Upper lobe of left lung (tissue), 4 donors: ENCODE data around the gene GLOD4.

ENCODE experiments used
- CTCF ChIP-seq, 6 experiments: fragments of 450-650 bp in 4 of 6; fragments of 200-600 bp in 2 of 6; sonication (generic) in 2 of 6; IDR thresholded peaks; one replicate each; pipeline ENCODE4 v1.5.1; 2016 to 2019; ENCODE audit warnings: antibody characterized with exemption in 6 of 6
- POLR2A ChIP-seq, 4 donors: fragments of 450-650 bp; IDR thresholded peaks; one replicate each; pipeline ENCODE4 v1.5.1; 2016 to 2017; ENCODE audit warnings: antibody characterized with exemption in 4 of 4, mild to moderate bottlenecking in 2 of 4

DNA sequence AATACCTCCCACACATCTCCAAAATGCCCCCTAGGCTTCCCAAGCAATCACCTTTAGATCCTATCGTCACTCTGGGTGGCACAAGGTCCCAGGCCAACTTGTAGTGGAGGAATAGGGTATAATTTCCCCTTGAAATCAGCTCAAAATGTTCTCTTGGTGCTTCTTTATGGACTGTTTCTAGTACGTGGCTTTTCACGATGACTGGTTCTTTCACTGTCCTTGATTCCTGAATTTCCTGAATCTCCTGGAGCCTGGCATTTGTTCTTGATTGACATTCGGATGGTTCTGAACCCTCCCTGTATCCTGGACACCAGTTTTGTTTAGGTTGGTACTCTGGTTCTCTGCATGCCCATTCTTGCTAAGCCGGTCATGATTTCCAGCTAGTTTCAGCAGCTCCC is 60.5 kb downstream of the GLOD4 start:
- TF ChIP-seq POLR2A (IDR thresholded peaks at IDR 0.05) (no peak), CTCF (IDR thresholded peaks at IDR 0.05) (no peak)
